Measurements from ENCODE around the gene CTNNA3. TPM values are rescaled to one million over a fixed set of nuclear protein-coding genes. Genes with fewer than 3 reads are reported as not detected.
A peak's percentile ranks its signal among the peaks of the same experiment; 100 is the strongest.

The CTNNA3 gene
- total RNA-seq, 2 donors from 2014 or later = 3.2 to 7.2 TPM

DNA sequence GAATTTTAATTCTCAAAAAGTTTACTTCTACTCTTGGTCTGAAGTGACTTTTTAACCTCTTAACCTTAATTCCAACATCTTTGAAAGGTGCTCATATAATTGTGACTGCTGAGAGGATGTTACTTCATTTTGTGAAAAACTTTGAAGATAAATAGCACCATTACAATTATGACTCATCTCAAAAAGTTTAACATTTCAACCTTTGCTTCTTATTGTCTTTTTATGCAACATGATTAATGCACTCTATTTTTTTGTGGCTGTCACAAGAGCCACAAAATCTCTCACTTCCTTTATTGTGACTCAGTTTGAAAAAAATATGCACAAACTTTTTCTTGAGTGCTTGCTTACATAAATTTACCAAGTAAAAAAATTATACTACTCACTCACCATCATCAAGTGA is 387.1 kb downstream of the CTNNA3 start:
- Histone ChIP-seq H3K4me3 (ENCODE audit: low read length) (no peak overlapping the region), H3K9ac (ENCODE audit: extremely low read depth, low read length, poor library complexity, severe bottlenecking) (no peak overlapping the region), H3K36me3 (ENCODE audit: control insufficient read depth, insufficient read depth, low read length) (no peaks in the 10 kb centered on the region), H3K27me3 (ENCODE audit: control insufficient read depth, insufficient read depth, low read length, poor library complexity, severe bottlenecking) (no peaks in the 10 kb centered on the region), H3K4me1 (ENCODE audit: control insufficient read depth, insufficient read depth, low read length) (no peaks in the 10 kb centered on the region), H3K9me3 (ENCODE audit: control insufficient read depth, low read length) (peaks cover 9% of the 10 kb centered on the region), H3K27ac (ENCODE audit: low read depth, low read length) (no peak overlapping the region)
- no peak overlapping the region for H3K27ac Mint-ChIP-seq
- H3K36me3 Mint-ChIP-seq (ENCODE audit: low read depth) = no peaks in the 10 kb centered on the region
- H3K9me3 Mint-ChIP-seq = peaks cover 4% of the 10 kb centered on the region
- DNase-seq = no peak
- no peaks in the 10 kb centered on the region for H3K4me1 Mint-ChIP-seq
- H3K4me3 Mint-ChIP-seq = no peak overlapping the region
- TF ChIP-seq, protein P1, sequence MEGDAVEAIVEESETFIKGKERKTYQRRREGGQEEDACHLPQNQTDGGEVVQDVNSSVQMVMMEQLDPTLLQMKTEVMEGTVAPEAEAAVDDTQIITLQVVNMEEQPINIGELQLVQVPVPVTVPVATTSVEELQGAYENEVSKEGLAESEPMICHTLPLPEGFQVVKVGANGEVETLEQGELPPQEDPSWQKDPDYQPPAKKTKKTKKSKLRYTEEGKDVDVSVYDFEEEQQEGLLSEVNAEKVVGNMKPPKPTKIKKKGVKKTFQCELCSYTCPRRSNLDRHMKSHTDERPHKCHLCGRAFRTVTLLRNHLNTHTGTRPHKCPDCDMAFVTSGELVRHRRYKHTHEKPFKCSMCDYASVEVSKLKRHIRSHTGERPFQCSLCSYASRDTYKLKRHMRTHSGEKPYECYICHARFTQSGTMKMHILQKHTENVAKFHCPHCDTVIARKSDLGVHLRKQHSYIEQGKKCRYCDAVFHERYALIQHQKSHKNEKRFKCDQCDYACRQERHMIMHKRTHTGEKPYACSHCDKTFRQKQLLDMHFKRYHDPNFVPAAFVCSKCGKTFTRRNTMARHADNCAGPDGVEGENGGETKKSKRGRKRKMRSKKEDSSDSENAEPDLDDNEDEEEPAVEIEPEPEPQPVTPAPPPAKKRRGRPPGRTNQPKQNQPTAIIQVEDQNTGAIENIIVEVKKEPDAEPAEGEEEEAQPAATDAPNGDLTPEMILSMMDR (conservative IDR thresholded peaks at IDR 0.05) = no peak
- no peaks in the 10 kb centered on the region for H3K27me3 Mint-ChIP-seq (ENCODE audit: insufficient read depth)

- Histone ChIP-seq H3K9me3 (ENCODE audit: control insufficient read depth, low read length) (peaks cover 9% of the 10 kb centered on the region), H3K36me3 (ENCODE audit: control insufficient read depth, insufficient read depth, low read length) (no peaks in the 10 kb centered on the region), H3K27me3 (ENCODE audit: control insufficient read depth, insufficient read depth, low read length, poor library complexity, severe bottlenecking) (no peaks in the 10 kb centered on the region), H3K4me3 (ENCODE audit: low read length) (no peak overlapping the region), H3K9ac (ENCODE audit: extremely low read depth, low read length, poor library complexity, severe bottlenecking) (no peak overlapping the region), H3K4me1 (ENCODE audit: control insufficient read depth, insufficient read depth, low read length) (no peaks in the 10 kb centered on the region), H3K27ac (ENCODE audit: low read depth, low read length) (no peak overlapping the region)
- Mint-ChIP-seq H3K27me3 (ENCODE audit: insufficient read depth) (no peaks in the 10 kb centered on the region), H3K27ac (no peak overlapping the region), H3K4me1 (no peaks in the 10 kb centered on the region), H3K36me3 (ENCODE audit: low read depth) (no peaks in the 10 kb centered on the region), H3K9me3 (peaks cover 4% of the 10 kb centered on the region), H3K4me3 (no peak overlapping the region)
- peak; percentile 43 for DNase-seq
- TF ChIP-seq, protein P1 (conservative IDR thresholded peaks at IDR 0.05) = peak; percentile 82
- 72% methylated on average over 2 of the region's 2 CpGs; no CpG with 5 or more reads in 1 of the 2 experiments for WGBS, 2 experiments (ENCODE audit: insufficient coverage in 1 of 2, insufficient read length in 1 of 2)
Measured at GRCh38 chr10:67306588-67307205, 389.3 kb downstream of the CTNNA3 start.

GRCh38 chr10:67302701-67303100 is 393.3 kb downstream of the CTNNA3 start:
- H3K4me1 Mint-ChIP-seq = no peaks in the 10 kb centered on the region
- TF ChIP-seq, protein P1 (conservative IDR thresholded peaks at IDR 0.05) = no peak
- peaks cover 2% of the 10 kb centered on the region for H3K9me3 ChIP-seq (ENCODE audit: control insufficient read depth, low read length)
- no peak overlapping the region for H3K27ac ChIP-seq (ENCODE audit: low read depth, low read length)
- H3K4me3 ChIP-seq (ENCODE audit: low read length) = no peak overlapping the region
- H3K4me3 Mint-ChIP-seq = no peak overlapping the region
- no peak for DNase-seq
- no peak overlapping the region for H3K9ac ChIP-seq (ENCODE audit: extremely low read depth, low read length, poor library complexity, severe bottlenecking)
- 94 to 96% methylated on average over 2 to 3 of the region's 3 CpGs for WGBS, 2 experiments (ENCODE audit: insufficient coverage in 1 of 2, insufficient read length in 1 of 2)
- no peak overlapping the region for H3K27ac Mint-ChIP-seq
- no peaks in the 10 kb centered on the region for H3K36me3 ChIP-seq (ENCODE audit: control insufficient read depth, insufficient read depth, low read length)
- H3K4me1 ChIP-seq (ENCODE audit: control insufficient read depth, insufficient read depth, low read length) = no peaks in the 10 kb centered on the region
- no peaks in the 10 kb centered on the region for H3K27me3 ChIP-seq (ENCODE audit: control insufficient read depth, insufficient read depth, low read length, poor library complexity, severe bottlenecking)
- no peaks in the 10 kb centered on the region for H3K9me3 Mint-ChIP-seq
- H3K36me3 Mint-ChIP-seq (ENCODE audit: low read depth) = no peaks in the 10 kb centered on the region
- no peaks in the 10 kb centered on the region for H3K27me3 Mint-ChIP-seq (ENCODE audit: insufficient read depth)
